GM12873 (cell line): Measurements from ENCODE around the gene MS4A10.

ENCODE experiments used
- TF ChIP-seq, protein P1 (sequence below): IDR thresholded peaks from 2 replicates; pipeline ENCODE4 v1.5.1; 2012; ENCODE audit warnings: low read depth, mild to moderate bottlenecking, moderate library complexity, low read length, control low read depth; ENCODE audit not compliant: insufficient read depth; ENCODE audit errors: missing control alignments

MS4A10 gene

DNA sequence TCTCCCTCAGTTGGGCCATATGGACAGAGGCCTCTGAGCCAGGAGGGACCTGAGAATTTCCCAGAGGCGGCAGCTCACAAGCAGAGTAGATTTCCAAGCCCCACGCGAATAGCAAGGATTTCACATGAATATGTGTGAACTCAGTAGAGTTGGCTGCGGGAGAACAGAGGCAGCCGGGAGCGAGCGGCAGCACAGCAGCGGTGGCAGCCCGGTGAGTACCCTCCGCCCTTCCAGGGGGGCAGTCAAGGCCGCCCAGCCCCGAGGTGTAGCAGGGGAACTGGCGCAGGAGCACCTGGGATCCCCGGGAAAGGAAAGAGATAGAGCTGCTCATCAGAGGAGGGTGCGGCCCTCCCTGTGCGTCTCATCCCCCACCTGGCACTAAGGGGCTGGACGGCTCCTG lies 36.9 kb upstream of the MS4A10 start:
- TF ChIP-seq, protein P1, sequence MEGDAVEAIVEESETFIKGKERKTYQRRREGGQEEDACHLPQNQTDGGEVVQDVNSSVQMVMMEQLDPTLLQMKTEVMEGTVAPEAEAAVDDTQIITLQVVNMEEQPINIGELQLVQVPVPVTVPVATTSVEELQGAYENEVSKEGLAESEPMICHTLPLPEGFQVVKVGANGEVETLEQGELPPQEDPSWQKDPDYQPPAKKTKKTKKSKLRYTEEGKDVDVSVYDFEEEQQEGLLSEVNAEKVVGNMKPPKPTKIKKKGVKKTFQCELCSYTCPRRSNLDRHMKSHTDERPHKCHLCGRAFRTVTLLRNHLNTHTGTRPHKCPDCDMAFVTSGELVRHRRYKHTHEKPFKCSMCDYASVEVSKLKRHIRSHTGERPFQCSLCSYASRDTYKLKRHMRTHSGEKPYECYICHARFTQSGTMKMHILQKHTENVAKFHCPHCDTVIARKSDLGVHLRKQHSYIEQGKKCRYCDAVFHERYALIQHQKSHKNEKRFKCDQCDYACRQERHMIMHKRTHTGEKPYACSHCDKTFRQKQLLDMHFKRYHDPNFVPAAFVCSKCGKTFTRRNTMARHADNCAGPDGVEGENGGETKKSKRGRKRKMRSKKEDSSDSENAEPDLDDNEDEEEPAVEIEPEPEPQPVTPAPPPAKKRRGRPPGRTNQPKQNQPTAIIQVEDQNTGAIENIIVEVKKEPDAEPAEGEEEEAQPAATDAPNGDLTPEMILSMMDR, result no peak

DNA sequence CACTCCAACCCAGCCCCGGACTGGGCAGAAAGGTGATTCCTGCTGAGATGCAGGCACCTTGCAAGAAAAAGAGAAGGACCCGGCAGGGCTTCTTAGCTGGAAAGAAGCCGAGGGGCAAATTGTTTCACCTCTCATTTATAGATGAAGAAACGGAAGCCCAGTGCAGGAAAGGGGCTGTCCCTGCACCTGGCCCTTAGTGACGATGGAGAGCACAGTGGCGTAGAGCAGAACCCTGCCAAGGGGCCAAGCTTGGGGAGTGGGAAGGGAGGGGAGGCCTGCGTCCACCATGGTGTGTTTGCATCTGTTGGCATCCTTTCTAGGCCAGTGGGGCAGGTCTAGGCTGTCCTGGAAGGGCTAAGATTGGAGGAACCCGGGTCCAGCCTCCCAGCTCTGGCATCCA lies 36.3 kb upstream of the MS4A10 start:
- TF ChIP-seq, protein P1, result no peak

DNA sequence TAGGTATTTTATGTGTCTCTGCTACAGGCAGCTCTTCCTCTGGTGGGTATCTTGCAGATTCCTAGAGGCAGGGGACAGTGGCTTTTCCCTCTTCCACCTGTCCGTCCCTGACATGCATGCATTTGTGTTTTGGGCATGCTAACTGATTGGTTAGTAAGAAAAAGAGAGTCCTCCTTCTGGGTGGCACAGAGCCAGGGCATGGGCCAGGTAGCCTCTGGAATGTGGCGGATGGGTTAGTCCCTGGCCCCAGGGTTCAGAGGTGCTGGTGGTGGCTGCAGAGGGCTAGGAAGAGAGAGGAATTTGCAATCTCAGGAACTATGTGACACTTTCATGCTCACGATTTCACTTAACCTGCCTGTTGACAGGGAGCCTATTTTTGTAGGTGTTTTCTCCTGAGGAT lies 34.2 kb upstream of the MS4A10 start:
- TF ChIP-seq, protein P1, result no peak

DNA sequence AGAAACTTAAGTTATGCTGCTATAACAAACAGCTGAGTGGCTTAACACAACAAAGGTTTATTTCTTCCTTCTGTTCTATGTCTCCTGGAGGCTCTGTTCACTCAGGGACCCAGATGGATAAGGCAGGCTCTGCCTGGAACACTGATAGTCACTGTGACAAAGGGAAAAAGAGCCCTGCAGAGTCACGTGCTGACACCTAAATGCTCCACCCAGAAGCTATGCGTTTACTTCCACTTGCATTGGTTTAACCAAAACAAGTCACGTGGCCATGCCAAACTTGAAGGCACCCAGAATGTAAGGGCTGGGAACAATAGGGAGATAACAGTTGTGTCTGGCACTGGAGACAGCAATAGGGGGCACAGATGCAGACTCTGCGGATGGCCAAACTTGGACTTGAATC lies 31.8 kb upstream of the MS4A10 start:
- TF ChIP-seq, protein P1, result no peak

DNA sequence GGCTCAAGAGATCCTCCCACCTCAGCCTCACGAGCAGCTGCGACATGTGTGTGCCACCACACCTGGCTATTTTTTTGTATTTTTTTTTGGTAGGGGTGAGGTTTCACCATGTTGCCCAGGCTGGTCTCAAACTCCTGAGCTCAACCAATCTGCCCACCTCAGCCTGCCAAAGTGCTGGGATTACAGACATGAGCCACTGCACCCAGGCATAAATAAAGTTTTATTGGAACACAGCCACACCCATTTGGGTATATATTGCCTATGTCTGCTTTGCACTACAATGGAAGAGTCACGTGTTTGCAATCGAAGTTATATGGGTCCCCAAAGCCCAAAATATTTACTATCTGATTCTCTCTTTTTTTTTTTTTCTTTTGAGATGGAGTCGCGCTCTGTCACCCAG lies 30.2 kb upstream of the MS4A10 start:
- TF ChIP-seq, protein P1, result no peak

DNA sequence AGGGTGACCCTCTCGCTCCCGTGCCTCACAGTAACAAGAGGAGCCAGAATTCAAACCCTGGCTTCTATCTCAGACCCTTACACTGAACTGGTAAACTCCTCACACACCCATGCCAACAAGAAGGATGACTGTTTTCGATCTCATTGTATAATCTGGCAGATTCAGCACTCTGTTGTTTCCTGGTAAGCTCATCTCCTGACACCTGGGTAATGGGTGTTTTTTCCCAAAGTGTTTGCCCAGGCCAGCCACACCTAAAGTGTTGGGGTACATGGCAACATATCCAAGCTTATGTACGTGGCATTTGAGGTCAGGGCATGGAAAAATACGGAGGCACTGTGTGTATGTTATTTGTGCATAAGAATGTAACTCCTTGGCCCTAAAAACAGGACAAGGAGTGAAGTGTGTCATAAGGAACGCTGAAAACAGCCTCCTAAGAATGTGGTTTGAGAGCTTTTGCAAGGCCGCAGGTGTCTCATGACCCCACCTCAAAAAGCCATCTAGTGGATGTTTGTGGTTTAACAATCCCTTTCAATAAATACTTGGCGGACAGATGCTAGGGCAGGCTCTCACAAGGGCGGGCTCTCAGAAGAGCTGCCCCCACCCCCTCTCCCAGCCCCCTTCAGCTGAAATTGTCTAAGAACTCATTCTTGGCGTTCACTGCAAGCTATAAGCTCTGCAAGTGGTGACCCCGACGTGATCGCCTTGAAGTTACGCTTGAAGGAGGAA lies 28.7 kb upstream of the MS4A10 start, which contains the start of gene MS4A15:
Gene MS4A15, plus strand, starts transcription at position 561 of the 726 bp plus-strand sequence. CDS start 6,867 bp downstream, outside the sequence.
- TF ChIP-seq, protein P1, result peak; percentile 62

DNA sequence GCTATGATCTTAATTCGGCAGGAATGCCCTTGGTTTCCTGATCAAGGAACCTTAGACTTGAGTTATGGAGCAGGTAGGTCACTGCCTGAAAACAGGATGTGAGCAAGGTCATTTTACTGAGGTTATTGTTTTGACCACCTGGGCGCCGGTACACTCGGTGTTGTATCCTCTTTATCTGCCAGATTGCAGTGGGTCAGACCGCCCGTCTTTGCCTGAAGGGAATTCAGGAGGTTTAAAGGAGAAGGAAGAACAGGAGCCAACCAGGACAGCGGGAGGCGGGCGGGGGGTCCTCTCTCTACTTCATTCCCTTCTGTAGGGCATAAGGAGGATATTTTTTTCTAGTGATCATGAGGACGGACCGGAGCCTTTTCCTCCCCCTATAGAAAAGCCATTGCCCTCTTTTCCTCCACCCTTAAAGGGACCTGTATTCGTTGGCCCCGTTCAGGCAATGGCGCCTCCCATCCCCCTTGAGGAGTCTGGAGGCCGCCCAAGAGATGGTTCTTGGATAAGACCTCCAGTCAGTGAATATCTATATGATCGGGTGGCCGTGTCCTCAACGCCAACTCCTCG lies 27.8 kb upstream of the MS4A10 start:
- TF ChIP-seq, protein P1, result no peak
